ENCODE measurements around the gene PRR5L.

Gene PRR5L

DNA sequence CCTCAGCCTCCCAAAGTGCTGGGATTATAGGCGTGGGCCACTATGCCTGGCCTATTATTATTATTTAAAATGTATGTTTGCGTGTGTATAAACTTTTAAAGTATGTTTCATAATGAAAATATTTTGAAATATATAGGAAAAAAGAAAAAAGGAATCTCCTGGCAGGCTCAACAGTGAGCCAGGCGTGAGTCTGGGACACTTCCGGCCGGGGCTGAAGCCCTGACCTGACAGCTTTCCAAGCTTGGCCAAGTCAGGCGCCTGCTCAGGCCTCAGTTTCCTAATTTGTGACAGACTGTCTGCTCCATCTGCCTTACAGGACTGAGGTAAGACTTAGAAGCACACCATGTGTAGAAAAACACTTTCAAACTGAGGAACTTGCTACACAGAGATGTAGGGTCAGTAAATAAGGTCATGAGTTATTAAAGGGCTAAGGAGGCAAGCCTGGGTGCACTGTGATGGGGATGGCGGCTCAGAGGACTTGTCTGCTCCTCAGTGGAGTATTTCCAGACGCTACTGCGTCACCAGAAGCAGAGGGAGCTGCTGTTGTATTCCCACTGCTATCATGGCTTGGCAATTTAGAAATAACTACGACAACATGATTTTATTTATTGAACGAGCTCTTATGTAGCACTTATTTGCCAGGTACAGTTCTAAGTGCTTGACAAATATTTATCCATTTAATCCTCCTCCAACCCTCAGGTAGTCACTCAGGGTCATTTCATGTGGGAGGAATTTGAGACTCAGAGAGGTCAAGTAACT, 100.1 kb downstream of the PRR5L start:
- in situ Hi-C loops (cut with HindIII; ENCODE audit: low sequenced_read_pairs) = no loop called here

DNA sequence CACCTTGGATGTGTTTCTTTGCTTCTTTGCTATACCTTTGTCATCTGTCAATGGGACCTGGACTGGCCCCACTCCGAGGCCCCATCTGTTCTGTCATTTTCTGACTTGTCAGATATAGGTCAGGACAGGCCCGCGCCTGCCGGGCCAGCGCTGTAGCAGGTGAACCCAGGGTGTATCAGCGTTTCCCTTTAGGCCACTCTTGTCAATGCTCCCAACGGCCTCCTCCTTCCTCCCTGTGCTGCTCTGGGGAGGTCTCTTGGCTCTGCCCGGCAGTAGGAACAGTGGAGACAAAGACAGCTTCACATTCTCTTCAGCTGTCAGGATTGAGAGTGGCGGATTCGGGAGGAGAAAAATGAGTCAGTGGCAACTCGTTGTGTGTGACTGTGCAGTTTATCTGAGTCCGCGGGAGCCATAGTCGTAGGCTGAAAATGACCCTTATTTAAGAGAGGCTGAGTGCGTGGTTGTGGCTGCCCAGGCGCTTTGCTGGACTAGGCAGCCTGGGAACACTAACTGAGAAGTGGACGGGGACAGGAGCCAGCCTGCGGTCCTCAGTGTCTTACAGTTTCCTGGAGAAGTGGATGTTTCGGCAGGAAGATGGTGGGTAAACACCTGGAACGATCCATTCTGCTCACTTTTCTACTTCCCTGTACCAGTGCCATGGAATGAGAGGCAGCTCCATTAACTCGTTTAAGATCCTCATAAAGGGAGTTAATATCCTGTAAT, 102.3 kb downstream of the PRR5L start:
- in situ Hi-C loops (cut with HindIII; ENCODE audit: low sequenced_read_pairs) = no loop called here

DNA sequence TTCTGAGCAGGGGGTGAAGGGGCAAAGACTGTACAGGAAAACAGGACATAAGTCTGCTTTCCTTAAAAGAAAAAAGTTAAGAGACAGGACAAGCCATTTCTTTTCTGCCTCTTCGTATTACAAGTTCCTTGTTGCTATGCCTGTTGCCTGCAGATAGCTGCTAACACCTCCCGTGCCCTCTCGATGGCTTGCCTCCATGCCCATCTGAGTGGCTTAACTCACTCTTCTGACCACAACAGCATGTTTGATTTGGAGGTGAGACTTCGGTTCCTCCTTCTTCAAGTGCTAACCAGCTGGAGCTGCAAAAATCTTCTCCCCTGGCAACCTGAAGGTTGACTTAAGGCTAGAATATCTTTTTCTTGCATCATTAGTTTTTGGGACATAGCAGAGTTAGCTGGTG, 103.1 kb downstream of the PRR5L start:
- in situ Hi-C loops (cut with HindIII; ENCODE audit: low sequenced_read_pairs) = no loop called here

DNA sequence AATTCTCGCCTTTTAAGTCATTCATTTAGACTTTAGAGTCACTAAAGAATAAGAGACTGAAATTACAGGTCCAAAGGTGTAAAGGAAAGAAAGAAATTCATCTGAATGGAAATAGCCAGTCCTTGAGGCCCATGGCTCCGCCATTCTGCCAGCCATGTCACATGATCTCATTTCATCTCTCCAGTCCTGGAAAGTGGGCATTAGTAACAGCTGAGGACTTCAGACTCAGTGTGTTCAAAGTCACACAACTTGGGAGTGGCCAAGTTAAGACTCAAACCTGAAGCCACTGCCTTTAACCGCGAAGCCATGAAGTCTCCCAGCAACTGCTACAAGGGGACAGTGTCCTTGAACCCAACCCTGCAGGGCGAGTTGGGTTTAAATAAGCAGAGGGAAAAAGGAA, 103.7 kb downstream of the PRR5L start:
- in situ Hi-C loops (cut with HindIII; ENCODE audit: low sequenced_read_pairs) = no loop called here

DNA sequence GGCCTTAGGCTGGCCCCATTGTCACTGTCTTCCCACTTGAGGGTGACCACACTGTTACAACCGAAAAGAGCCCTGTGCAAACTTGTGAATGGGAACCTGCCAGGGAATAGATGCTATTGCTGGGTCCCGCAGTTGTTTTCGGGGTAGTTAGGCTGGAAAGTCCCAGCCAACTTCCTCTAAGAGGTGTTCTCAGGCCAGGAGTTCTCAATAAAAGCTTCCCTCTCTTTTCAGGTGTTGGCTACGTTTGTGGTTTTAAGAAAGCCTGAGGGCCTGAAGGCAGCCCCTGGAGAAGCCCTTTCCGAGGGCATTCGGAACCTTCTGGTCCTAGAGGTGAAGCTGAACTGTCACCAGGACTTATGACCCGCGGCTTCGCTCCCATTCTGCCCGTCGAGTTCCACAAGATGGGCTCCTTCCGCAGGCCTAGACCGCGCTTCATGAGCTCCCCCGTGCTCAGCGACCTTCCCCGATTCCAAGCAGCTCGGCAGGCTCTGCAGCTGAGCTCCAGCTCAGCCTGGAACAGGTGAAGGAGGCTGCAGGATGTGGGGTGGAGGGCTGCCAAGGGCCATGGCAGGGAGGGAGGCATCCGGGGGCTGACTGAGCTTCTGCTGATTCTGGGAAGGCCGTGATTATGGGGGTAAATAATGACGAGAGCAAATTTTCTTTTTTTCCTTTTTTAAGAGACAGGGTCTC, 104.8 kb downstream of the PRR5L start:
- in situ Hi-C loops (cut with HindIII; ENCODE audit: low sequenced_read_pairs) = no loop called here

DNA sequence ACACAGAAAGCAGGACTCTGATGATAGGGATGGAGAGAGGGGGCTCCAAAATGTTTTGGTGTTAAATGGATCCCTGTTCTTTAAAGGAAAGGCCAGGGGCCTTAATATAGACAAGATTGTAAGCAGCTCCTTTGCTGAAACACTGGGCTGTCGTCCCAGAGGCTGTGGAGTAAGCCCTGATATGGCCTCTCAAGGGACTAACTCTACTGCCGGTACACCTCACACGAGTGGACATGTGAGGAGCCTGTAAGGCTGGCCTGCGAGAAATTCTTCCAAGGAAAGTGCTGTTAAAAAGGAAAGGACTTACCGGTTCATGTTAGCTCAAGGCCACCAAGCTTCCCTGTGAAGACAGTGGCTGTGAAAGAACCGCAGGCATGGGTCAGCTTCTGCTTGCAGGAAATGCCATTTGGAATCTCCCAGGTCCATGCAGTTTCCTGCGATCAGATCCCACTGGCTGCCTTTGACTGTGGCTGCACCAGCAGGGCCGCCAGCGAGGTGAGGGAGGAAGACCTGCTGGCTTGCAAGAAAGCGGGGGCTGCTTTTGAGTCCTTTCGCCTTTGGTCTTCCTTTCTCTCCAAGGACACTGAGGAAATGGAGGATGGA, 106.6 kb downstream of the PRR5L start:
- in situ Hi-C loops (cut with HindIII; ENCODE audit: low sequenced_read_pairs) = no loop called here

DNA sequence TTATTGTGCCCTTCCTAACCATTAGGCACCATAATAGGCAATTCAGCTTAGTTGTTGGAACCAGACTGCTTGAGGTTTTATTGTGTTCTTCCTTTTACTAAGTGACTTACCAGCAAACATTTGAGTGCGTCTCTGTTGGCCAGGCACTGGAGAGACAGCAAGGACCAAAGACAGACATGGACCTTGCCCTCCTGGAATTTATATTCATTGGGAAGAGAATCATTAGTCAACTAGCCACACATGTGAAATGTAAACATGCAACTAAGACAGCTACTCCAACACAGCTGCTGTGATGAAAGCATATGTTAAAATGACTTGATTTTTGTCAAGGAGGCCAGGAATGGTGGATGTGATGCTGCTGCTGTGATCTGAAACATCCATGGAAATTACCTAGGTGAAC, 107.6 kb downstream of the PRR5L start:
- in situ Hi-C loops (cut with HindIII; ENCODE audit: low sequenced_read_pairs) = no loop called here

DNA sequence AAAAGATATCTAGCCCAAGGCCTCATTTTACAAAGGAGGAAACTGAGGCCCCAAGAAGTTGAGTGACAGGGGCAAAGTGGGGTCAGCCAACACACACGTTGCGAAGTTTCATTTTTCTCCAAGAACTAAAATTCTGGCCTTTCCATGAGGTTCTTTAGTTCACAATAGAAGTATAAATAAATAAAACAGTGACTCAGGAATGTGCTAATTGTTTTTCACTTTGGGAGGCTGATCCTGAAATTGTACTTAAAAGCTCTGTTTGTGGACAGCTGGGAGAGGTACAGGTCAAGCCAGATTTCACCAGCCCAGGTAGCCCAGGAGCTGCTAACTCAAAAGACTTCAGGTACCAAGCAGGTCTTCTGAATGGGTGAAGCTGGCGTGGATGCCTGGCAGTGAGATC, 108.7 kb downstream of the PRR5L start:
- in situ Hi-C loops (cut with HindIII; ENCODE audit: low sequenced_read_pairs) = no loop called here

DNA sequence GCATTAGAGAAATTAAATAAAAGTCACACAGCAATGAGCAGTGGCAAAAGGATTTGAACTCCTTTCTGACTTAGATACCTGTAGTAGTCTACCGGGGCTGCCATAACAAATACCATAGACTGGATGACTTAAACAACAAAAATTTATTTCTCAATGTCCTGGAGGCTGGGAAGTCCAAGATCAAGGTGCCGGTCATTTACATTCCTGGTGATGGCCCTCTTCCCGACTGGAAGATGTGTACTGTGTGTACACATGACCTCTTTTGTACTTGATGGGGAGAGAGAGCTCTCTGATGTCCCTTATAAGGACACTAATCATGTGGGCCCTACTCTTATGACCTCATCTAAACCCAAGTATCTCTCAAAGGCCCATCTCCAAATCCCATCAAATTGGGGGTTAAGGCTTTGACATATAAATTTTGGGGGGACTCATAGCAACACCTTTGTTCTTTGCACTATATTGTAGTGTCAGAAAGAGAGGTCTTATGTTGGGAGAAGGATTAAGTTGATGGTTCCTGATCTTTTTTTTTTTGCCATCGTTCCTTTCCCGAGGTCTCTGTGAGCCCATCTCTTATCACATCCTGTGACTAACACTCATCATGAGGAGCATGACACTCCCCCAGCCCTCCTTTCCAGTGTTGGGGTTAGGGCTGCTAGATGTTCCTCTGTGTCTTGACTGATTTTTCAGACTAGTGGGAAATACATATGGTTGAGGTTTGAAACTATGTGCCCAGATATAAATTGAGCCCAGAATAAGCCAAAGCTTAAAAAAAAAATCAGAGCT, 109.7 kb downstream of the PRR5L start:
- in situ Hi-C loops (cut with HindIII; ENCODE audit: low sequenced_read_pairs) = no loop called here

DNA sequence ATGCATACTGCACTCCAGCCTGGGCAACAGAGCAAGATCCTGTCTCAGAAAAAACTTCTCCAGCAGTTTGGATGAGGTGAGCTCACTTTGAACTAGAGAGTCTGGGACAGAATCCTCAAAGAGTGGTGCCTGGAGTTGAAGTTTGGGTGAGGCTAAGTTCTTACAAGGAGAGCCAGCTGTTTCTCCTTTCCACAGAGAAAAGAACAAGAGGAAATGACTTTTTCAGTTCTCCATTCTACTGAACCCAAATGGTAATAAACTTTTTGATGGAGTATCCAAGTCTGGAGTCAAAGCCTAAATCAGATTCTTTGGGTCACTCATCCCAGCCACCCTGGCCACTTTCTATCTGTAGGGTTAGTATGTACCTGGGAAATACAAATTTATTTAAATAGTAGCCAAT, 111.3 kb downstream of the PRR5L start:
- in situ Hi-C loops (cut with HindIII; ENCODE audit: low sequenced_read_pairs) = no loop called here

DNA sequence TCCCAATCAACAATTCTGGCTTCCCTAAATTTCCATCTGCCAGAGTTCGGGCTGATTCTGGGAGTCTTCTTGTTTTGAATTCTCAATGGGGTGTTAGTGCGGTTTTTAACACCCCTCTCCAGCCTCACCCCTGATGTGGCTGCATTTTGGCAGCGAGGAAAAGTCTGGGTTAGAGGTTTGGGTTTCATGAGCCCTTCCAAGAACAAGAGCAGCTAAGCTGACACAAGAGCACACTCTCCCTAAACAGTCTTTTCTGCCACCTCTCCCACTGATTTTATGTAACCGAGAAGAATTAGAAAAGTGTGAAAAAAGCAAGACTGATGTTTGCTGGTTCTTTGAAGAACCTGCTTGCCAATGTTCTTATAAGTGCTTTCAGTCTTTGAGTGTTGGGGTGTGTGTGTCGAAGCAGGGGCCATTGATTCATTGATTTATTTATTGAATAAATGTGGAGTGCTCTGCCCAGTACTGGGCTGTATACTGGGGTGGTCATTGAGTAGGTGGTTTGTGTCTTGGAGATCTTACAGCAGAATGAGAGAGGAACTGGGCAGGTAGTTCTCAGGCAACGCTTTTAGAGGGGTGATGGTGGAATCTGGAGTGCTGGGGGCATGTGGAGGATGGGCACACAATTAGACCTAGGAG, 112.5 kb downstream of the PRR5L start:
- in situ Hi-C loops (cut with HindIII; ENCODE audit: low sequenced_read_pairs) = no loop called here

DNA sequence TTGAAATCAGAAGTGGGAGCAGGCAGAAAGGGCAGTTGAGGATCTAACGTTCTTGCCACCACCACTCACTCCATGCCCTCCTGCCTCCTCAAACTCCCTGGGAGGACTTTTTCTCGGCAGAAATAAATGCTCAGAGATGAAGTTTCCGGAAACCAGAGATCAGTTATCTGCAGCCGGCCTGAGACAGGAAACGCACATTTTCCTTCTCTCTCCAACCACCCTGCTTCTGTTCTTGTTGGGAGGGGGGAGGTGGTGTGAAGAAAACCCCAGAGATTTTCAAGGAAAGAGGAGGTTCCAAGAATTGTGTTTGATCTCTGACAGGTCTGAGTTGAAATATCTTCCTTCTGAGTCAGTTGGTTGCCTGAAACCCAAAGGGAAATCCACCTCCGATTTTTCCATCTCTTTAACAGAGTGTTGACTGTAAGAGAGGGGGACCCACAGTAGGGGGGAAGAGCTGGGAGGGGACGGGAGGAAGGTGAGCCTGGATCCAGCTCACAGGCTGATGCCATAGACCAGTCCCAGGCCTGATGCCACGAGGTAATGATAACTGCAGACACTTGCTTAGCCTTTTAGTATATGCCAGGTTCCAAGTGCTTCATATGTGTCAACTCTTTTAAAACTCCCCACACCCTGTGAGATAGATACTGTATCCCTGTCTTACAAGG, 113.2 kb downstream of the PRR5L start:
- in situ Hi-C loops (cut with HindIII; ENCODE audit: low sequenced_read_pairs) = no loop called here

DNA sequence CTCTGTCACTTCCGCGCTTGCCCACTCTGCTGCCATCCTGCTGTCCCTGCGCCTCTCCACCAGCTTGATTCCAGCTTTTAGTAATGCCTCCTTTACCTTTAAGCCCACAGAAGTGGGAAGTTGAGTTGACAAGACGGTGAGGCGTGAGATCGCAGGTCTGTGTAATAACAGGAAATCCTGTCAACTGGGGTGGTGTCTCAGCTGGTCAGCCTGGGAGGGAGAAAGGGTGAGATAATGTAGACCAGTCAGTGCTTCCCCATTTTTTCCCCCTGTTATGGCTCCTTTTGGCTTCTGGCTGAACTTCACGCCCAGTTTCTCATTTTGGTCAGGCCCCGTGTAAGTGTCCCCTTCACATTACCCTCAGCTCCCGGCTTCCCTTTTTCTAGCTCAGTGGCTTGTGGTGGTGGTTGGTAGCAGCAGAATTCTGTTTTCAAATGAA, 115.1 kb downstream of the PRR5L start:
- in situ Hi-C loops (cut with HindIII; ENCODE audit: low sequenced_read_pairs) = no loop called here

DNA sequence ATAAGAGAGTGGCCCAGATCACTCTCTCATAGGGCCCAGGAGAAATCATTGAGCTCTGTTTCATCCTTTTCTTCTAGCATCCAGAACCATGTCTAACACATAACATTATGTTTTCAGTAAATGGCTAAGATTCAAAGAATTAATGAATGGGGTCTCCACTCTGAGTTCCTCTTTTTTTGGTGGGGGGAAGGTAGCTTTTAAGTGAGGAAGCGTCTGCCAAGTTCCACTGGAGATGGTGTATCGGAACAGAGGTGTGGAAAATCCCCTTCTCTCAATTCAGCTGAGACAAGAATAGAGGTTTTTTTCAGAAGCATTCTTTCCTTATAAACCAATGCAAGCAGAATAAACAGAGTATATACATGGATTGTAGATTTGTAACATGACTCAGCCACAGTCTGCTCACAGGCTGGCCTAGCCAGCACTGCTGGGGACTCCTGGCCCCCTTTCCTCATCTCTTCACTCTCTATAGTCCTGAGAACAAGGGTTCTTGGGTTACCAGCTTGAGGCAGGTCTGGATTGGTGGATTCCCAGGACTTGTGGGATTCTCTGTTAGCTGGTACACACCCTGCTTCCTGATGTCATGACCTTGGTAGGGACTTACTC, 116.8 kb downstream of the PRR5L start:
- in situ Hi-C loops (cut with HindIII; ENCODE audit: low sequenced_read_pairs) = no loop called here

DNA sequence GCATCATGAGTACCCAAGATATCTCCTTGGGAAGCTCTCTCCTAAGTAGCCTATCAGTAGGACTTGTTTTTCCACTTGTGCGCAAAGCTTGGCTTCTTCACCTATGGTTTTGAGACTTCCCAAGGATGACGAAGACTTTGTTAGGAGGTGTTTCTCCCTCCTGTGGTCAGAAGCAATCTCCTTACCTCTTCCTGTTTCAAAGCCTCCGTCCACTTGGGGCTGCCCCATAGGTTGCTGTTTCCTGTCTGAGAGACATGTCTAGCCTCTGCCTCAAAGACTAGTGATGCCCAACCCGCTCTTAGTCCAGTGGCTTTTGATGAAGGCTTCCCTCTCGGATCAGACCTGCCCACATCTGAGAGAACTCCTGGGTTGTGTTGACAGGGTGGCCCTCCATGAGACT, 121.1 kb downstream of the PRR5L start:
- in situ Hi-C loops (cut with HindIII; ENCODE audit: low sequenced_read_pairs) = no loop called here

DNA sequence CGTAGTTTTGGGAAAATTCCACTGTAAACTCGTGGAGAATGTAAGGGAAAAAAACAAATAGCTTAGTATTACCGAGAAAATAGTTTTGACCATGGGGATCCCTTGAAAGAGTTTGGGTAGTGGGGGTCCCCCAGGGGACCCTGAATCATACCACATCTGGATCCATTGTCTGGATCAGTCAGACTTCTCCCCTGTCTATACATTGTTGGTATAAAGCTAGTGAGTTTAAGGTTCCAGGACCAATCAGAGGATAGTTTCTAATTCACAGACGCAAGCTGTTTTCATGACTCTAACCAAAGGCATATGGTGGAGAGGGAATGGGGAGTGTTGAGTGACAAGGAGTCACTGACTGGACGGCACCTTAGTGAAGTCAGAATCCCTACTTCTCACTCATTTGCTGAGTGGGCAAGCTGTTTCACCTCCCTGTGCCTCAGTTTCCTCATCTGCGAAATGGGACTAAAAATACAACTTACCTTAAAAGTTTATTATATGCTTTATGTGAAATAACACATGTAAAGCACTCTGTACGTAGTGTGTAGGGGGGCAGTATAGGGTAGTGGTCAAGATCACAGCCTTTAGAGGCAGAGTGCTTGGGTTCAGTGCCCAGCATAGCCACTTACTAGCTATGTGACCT, 123.8 kb downstream of the PRR5L start:
- in situ Hi-C loops (cut with HindIII; ENCODE audit: low sequenced_read_pairs) = no loop called here

DNA sequence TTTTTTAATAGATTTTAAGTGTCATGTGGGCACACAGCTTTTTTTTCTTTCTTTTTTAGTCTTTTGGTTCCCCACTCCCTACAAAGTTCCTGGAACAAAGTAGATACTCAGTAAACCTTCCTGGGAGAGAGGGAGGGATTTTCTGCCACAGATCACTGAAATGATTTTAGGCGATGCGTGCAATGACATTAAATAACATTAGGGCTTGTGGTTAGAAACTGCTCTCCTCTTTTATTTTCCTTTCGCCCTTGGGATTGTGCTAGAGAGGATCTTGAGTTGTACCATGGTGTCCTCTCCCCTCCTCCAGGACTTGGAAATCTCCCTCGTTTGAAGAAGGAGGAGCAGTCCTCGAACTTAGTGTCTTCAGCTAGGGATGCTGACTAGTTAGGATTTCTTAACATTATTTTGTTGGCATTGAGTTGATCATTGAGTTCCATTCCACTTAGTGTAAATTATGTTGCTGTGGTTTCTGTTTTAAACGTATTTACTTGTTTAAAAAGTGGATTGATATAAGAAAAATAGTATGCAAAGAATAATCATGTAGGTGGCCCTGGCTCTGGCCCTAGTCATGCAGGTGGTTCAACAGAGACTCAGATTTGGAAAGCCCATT, 125.6 kb downstream of the PRR5L start:
- in situ Hi-C loops (cut with HindIII; ENCODE audit: low sequenced_read_pairs) = no loop called here

DNA sequence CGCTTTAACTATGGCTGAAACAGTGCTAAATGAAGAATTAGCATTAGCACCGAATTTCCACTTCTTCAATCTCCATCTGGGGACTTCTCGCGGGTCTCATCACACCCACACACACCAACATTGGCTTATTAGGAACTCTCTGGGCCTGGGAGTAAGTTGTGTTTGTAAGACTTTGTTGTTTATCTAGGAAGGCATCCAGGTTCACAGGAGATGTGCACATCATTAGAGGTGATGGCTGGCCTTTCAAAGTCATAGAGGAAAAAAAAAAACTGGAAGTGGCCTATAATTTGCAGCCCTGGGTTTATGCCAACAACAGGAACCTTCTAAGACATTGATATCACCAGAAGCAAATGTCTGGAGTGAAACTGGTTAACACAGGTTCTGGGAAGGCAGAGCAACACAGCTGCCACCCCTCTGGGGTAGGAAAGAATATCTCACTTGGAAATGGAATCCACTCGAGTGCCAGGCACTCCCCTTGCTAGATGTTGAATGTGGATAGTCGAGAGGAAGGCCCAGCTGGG, 129.5 kb downstream of the PRR5L start:
- in situ Hi-C loops (cut with HindIII; ENCODE audit: low sequenced_read_pairs) = no loop called here
